Adipose tissue (tissue), 3 donors: ENCODE results near the gene SAXO2. TPM values are rescaled to one million over a fixed set of nuclear protein-coding genes. Genes with fewer than 3 reads are reported as not detected.
"Not testable (repeated sequence)": the region's sequence is repeated elsewhere in the genome, so short reads cannot be mapped to it uniquely, and the experiment has no call there.

Experiments
- H3K27ac ChIP-seq: one replicate; pipeline ENCODE4 v1.5.1; 2013; ENCODE audit warnings: low read depth, low read length
- WGBS, 3 donors: extraction: QIAGEN DNeasy Blood & Tissue Kit; methylation state at CpG; one replicate each; pipeline ENCODE4 v1.1.7; 2013; 5-methylcytosine and 5-hydroxymethylcytosine counted together
- polyA plus RNA-seq, 3 donors: library from polyadenylated mRNA; stranded (reverse); fragments of 200-250 nt; gene quantifications; one replicate each; pipeline ENCODE4 v1.2.3, GENCODE V29; 2013
- donor health status: healthy with polysubstance abuse.
- donor health status: Bipolar disorder and iron deficiency.
- donor health status: healthy.

Gene SAXO2
- polyA plus RNA-seq, 3 donors, result 1.0 to 3.3 TPM; not detected in 1

DNA sequence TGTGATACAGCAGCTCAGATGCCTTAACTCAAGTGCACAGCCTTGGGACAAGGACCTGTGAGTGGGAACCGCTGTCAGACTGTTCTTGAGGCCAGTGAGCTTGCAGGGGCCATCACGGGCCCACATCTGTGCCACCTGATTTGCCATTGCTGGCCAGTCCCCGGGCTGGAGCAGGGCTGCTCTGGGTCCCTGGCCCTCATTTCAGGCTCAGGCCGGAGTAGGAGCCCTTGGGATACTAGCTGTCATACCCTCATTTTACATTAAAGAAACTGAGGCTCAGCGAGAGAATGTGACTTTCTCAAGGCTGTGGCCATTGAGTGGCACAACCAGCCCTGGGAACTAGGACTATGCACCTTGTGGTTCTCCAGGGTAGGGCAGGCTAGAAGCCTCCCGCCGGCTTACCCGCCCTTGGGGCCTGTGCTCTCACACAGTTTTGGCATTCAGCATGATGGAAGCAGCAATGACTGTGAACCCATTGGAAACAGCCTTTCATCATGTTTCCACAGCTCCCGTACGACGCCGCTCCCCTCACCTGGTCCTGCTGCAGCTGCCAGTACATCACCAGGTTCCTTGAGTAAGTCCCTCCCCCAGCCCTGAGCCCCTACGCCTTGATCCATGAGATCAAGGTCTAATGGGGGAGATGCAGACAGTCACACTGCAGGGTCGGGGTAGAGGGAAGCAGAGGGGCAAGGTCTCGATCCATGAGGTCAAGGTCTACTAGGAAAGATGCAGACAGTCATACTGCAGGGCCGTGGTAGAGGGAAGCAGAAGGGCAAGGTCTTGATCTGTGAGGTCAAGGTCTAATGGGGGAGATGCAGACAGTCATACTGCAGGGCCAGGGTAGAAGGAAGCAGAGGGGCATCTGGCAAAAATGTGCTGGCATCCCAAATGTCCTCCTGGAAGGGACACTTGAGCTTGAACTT lies 44.4 kb downstream of the SAXO2 start:
- no peak overlapping the region for H3K27ac ChIP-seq
- WGBS, 3 donors, result 84 to 93% (median 89%) methylated on average over 16 of the region's 16 CpGs

DNA sequence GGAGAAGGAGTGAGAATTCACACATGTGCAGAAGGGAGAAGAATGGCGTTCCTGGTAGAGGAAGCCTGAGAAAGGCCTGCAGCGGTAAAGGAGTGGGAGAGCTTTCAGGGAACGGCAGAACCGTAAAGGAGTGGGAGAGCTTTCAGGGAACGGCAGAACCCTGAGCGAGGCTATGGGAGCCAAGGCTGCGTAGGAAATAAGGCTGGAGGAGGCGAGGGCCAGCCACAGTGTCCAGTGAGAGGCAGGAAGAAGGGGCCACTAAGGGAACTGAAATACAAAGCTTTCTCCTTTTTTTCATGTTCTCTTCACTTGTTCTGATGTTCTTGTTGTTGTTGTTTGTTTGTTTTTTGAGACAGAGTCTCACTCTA lies 45.1 kb downstream of the SAXO2 start:
- WGBS, 3 donors, result 84 to 92% (median 85%) methylated on average over 7 to 8 of the region's 8 CpGs
- H3K27ac ChIP-seq, result no peak overlapping the region

DNA sequence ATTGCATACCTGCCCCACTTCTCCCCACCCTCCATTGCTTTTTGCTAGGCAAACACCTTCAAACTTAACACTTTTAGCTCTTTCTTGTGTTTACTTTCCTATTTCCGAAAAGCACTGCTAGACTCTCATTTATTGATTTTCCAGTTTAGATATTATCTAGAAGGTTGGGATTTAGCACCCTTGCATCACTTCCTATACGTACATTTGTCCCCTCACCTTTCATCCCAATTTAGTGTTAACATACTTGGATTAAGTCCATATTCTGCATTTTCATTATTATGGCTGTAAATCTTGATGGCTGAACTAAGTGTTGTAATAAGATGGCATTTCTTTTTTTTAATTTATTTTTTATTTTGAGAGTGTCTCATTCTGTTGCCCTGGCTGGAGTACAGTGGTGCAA lies 47.2 kb downstream of the SAXO2 start:
- H3K27ac ChIP-seq, result no peak overlapping the region
- WGBS, 3 donors, result 46 to 90% (median 85%) methylated on average over 2 of the region's 2 CpGs

DNA sequence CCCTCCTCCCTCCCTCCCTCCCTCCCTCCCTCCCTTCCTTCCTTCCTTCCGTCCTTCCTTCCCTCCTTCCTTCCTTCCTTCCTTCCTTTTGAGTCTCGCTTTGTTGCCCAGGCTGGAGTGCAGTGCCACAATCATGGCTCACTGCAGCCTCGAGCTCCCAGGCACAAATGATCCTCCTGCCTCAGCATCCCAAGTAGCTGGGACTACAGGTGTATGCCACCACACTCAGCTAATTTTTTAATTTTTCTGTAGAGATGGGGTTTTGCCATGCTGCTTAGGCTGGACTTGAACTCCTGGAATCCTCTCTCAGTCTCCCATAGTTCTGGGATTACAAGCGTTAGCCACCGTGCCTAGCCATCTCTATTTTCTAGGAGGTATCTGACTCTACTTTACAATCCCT lies 48.7 kb downstream of the SAXO2 start:
- 82 to 89% (median 88%) methylated on average over 3 to 4 of the region's 5 CpGs for WGBS, 3 donors
- not testable (repeated sequence) for H3K27ac ChIP-seq

DNA sequence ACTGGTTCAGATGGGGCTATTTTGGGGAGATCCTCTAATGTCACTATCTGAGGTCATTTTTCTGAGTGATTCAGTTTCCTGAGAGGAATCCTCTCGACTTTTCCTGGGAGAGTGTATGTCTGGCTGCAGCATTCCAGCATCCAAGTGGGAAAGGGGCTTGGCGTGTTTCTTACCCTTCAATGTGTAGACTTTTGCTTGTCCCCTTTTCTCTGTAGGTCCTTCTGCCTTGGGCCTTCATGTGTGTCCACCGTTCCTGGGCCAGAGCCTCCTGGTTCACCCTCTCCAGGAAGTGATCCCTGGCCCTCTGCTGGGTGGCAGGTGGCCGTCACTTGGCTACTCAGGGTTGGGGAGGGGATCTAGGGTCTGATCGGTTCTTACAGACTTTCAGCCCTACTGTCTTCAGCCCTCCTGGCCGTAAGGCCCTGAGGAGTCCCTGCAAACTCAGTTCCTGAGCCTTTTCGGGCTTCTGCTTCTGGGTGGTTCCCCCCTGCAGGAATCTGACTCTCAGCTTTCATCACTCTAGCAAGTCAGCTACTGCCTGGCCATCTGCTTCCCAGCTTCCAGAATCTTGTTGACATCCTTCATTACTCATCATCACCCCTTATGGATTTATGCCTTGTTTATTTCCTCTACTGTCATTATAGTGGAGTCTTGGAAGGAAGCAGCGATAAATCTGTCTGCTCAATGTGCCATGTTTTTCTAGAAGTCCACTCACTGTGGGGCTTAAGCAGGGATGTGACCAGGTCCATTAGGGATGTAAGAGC lies 50.1 kb downstream of the SAXO2 start:
- H3K27ac ChIP-seq, result no peak overlapping the region
- WGBS, 3 donors, result 70 to 80% (median 72%) methylated on average over 7 to 8 of the region's 8 CpGs

DNA sequence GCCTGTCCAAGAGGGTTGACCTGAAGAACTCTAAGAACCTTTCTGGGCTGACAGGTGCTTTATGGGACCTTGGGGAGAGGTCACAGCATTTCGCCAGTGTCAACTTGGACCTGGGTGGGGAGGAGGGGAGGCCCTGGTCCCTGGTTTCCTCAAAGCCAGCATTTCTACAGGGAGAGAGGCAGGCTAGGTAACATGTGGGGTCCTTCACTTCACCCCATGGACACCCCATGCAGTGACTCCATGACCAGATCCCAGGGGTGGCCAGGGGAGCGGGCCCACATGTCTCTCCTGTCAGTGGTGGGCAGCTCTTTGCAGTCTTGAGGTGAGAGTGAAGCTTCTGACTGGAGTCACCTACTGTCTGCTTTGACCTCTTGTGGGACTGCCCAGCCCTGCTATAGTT lies 50.8 kb downstream of the SAXO2 start:
- 96 to 100% (median 100%) methylated on average over 2 of the region's 2 CpGs for WGBS, 3 donors
- no peak overlapping the region for H3K27ac ChIP-seq

DNA sequence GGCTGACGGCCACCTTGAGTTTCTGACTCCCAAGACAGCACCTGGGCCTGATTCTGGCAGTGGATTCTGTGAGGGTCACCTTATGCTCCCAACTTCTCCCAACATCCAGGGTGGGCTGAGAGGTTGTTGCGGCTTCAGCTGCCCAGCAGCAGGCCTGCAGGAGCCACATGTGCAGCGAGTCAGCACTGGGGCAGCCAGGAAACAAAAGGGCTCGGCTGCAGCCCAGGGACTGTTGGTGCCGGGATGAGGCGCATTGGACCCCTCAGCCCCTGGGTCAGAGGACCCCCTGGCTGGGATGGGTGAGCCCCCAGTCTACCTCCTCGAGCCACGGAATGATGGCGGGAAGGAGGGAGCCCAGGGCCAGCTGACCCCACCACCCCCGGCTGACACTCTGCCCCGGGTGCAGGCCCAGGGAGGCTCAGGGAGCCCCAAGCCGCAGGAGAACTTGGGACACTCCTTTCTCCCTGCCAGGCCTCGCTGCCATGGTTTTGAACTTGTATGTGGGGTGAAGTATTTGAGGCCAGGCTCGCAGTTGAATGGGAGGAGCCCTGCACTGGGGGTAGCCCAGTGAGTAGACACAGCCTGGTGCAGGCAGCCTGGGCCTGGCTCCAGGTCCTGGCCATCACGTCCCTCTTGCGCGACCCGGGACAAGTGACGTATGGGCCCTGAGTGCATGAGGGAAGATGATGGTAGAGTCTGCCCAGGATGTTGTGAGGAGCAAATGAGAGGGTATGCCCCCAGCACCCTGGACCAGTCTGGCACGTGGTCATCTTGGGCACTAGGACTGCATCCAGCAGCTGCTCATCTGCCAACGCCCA lies 51.5 kb downstream of the SAXO2 start:
- WGBS, 3 donors, result 84 to 87% (median 85%) methylated on average over 21 of the region's 21 CpGs
- H3K27ac ChIP-seq, result not testable (repeated sequence)

DNA sequence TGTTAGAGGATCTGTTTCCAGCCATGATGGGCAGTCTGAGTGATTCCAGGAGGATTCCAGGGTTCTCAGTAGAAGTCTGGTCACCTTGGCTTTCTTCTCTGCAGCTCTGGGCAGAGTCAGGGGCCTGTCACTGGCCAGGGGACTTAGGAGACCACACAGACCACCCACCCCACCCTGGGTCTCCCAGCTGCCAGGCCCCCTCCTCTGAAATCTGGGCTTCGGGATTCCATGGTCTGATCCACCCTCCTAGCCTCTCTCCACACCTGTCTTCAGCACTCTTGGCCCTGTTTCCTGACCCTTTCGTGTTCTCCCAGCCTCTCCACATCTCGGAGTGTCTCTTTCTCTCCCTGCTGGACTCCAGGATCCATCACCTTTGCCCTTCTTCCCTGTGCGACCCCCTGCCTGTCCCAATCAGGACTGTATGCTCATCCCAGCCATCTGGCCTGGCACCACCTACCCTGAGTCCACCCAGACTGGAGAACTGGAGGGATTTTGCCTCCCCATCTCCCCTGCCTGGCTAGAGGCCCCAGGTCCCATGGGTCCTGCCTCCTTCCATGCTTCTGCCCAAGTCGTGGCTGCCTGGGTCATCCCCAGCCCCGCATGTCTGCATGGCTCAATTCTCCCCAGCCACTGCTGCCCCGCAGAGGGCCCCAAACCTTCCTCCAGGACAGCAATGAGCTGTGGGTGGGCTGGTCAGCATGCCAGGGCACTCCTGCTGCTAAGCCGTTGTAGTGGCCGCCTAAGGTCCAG lies 52.3 kb downstream of the SAXO2 start:
- H3K27ac ChIP-seq, result no peak overlapping the region
- 78 to 86% (median 82%) methylated on average over 9 of the region's 9 CpGs for WGBS, 3 donors

DNA sequence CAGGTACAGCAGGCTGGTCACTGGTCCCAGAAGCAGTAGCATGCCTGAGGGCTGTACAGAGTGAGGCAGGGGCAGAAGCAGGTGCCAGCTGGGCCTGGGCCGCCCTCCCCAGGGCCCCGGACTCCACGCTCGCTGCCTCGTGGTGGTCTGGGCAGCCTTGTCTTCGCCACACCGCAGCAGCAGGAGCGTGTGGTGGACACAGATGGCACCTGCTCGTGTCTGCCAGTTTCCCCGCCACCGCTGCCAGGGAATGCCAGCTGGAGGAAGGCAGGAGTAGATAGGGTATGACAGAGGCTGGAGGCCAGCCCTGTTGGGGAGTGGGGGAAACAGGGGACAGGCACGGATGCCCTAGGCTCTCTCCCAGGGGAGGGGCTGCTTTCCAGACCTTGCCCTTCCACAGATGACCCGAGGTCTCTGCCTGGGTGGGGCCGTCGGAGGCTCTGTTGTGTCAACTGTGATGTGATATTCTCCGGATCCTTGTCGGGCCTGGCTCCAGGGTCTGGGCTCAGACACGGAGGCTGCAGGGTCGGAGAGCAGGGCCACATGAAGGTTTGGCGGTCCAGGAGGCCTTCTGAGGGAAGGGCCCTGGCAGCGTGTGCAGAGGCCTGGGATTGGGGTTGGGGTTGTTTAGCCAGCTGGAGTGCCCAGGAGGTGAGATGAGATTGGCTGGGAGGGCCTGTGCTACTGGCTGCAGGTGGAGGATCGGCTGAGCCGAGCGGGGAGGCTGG lies 53.1 kb downstream of the SAXO2 start:
- no peak overlapping the region for H3K27ac ChIP-seq
- 77 to 89% (median 87%) methylated on average over 18 to 24 of the region's 24 CpGs for WGBS, 3 donors

DNA sequence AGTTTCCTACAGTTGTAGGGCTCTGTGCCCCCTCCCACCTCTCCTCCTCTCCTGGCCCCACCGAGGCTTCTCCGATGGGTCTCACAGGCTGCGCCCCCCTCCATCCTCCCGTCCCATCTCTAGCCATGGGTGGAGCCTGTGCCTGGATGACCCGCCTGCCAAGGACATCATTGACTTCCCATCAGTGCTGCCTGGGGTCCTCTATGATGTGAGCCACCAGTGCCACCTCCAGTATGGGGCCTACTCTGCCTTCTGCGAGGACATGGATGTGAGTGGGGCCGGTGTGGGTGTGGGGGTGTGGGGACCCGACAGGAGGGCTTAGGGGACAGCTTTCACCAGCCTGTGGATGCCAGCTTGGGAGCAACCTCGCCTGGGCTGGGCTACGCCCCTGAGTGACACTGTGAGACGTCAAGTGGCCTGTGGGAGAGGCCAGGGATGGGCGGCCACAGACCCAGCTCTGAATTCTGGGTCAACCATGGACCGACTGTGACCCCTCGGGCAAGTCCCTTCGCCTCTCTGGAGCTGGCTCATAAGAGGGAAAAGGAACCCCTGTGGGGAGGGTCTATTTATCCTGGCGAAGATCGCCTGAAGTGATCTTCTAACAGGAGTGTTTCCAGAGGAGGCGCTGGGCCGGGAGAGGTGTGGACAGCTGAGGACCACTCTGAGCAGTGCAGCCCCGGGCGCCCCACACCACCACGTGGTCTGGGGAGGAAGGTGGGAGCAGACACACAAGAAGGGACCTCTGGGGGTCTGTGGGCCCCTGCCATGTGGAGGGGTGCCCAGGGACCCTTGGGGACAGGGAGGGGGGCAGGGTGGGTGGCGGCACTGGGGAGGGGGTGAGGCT lies 53.9 kb downstream of the SAXO2 start:
- H3K27ac ChIP-seq, result not testable (repeated sequence)
- WGBS, 3 donors, result 92 to 94% (median 92%) methylated on average over 22 to 23 of the region's 23 CpGs

DNA sequence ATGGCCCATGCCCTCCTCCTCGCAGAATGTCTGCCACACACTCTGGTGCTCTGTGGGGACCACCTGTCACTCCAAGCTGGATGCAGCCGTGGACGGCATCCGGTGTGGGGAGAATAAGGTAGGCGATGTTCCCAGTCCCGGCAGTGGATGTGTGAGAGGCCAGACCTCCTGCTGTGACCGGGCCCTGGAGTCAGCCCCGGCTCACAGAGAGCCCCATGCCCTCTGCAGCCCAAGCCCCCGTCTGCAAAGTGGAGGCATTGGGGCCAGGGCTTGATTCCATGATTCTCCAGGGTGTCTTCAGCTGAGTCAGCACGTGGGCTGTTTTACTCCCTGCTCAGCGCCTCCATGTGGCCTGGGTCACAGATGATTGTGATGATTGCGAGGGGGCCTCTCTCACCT lies 54.5 kb downstream of the SAXO2 start:
- H3K27ac ChIP-seq, result no peak overlapping the region
- 83 to 87% (median 85%) methylated on average over 12 of the region's 12 CpGs for WGBS, 3 donors

DNA sequence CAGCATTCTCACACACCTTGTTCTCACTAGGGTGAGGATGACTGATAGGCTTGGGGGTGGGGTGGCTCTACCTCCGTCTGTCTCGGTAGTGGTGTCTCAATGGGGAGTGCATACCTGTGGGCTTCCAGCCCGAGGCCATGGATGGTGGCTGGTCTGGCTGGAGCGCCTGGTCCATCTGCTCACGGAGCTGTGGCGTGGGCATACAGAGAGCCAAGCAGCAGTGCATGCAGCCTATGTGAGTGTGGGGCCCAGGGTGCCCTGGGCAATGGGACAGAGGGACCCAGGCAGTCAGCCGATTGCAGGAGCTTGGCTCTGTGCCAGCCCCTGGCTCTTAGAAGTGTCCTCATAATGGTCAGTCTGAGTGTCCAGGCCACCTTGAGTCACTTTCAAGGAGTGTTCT lies 54.9 kb downstream of the SAXO2 start:
- not testable (repeated sequence) for H3K27ac ChIP-seq
- 73 to 89% (median 75%) methylated on average over 7 of the region's 7 CpGs for WGBS, 3 donors

DNA sequence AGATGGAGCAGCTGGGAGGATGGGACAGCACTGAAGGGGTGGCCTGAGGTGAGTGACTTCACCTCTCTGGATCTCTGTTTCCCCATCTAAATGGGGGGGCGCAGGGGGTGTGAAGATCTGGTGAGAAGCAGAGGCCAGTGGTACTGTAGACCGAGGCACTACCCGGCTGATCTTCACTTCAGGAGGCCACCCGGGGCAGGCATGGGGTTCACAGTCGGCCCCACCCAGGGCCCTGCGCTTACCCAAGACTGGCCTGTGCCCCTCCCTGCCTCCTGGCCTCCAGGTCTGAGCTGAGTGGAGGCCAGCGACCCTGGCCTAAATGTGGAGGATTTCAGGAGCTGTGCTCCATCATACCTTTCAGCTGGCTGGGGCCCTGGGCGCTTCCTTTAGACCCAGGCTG lies 55.7 kb downstream of the SAXO2 start:
- 90 to 94% (median 92%) methylated on average over 8 of the region's 8 CpGs for WGBS, 3 donors

DNA sequence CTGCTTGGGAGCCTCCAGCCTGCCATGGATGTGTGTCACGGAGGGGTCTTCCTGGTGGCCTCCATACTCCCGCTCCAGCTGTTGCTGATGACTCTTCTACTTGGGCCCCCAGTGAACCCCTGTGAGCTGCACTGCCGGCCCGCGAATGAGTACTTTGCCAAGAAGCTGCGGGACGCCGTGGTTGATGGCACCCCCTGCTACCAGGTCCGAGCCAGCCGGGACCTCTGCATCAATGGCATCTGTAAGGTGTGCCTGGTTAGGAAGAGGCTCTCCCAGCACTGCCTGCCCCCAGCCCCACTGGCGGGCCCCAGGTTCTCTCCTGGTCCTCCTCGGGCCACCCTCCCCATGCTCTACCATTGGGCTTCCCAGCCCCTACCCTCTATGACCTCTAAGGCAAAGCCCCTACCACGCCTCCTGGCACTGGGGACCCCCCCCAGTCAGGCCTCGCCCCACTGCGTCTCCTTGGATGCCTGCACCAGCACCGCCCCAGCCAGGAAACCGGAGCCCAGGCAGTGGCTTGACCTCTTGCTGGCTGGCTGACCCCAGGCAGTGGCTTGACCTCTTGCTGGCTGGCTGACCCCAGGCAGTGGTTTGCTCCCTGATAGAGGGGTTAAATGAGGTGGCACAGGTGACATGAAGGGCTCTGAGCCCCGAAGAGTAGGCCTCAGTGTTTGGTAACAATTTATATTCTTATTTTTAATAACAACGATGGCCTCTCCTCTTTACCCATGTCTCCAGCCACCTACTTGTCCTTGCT lies 57.1 kb downstream of the SAXO2 start:
- WGBS, 3 donors, result 86 to 92% (median 88%) methylated on average over 14 to 16 of the region's 19 CpGs
- H3K27ac ChIP-seq, result not testable (repeated sequence)

More for the DNA sequence above, 55.7 kb downstream of the SAXO2 start:
- H3K27ac ChIP-seq, result not testable (repeated sequence)

DNA sequence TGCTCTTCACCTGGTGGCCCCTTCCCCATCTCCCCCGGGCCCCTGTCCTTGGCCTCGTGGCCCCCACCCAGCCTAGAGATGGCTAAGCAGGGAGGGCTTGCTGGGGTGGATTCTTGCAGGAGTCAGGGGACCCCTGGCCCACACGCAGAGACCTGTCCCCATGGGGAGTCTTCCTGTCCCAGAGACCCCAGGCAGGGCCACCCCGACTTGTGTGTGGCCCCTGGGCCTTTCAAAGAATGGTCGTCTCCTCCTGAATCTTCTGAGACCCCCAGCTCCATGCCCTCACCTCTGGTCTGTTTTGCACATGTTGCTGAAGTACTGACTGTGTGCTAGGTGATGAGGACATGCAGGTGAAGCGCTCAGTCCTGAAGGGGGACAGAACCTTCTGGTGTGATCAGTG lies 58.2 kb downstream of the SAXO2 start:
- not testable (repeated sequence) for H3K27ac ChIP-seq
- 63 to 86% methylated on average over 3 of the region's 6 CpGs; no CpG with 5 or more reads in 1 of the 3 donors for whole genome bisulfite sequencing, 3 donors

DNA sequence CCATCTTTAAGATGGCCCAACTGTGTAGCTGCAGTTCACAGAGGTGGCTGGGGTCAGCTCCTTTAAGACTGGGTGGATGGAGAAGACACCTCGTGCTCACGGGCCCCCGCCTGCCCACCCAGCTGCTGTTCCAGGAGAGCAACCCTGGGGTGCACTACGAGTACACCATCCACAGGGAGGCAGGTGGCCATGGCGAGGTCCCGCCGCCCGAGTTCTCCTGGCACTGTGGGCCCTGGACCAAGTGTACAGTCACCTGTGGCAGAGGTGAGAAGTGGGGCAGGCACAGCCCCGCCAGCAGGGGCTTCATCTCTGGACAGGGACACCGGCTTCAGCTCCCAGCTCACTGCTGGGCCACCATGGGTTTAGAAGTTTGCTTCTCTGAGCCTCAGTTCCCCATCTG lies 59.9 kb downstream of the SAXO2 start:
- 75 to 77% methylated on average over 4 to 5 of the region's 10 CpGs; no CpG with 5 or more reads in 1 of the 3 donors for WGBS, 3 donors
- not testable (repeated sequence) for H3K27ac ChIP-seq
